Non-pigmented ciliary epithelial cell (primary cell): ENCODE results near the gene RHOC.

ENCODE experiments used
- DNase-seq: peaks from one replicate; pipeline ENCODE4 v3.0.0-alpha.2; 2010; ENCODE audit warnings: low read depth

The RHOC gene

GRCh38 chr1:112701227-112702066, 5.5 kb downstream of the RHOC start:
- no peak for DNase-seq

GRCh38 chr1:112700290-112701226, 6.4 kb downstream of the RHOC start:
- peak; percentile 92 for DNase-seq

GRCh38 chr1:112699425-112700144, 7.3 kb downstream of the RHOC start:
- no peak for DNase-seq

- DNase-seq: no peak
These were observed 8.3 kb downstream of the RHOC start for GRCh38 chr1:112698366-112699310.

GRCh38 chr1:112697781-112698201, 9.1 kb downstream of the RHOC start:
- no peak for DNase-seq

- DNase-seq: no peak
These were observed 10.2 kb downstream of the RHOC start for GRCh38 chr1:112696578-112697314.

GRCh38 chr1:112695276-112695675, 11.7 kb downstream of the RHOC start:
- DNase-seq: no peak

- no peak for DNase-seq
These were observed 12.5 kb downstream of the RHOC start for GRCh38 chr1:112694363-112694929.

- DNase-seq: no peak
These were observed 13.1 kb downstream of the RHOC start for GRCh38 chr1:112693821-112694220.

GRCh38 chr1:112692681-112693080, 14.2 kb downstream of the RHOC start:
- no peak for DNase-seq

- no peak for DNase-seq
These were observed 17.1 kb downstream of the RHOC start for GRCh38 chr1:112689842-112690237.

- no peak for DNase-seq
These were observed 17.6 kb downstream of the RHOC start for GRCh38 chr1:112689196-112689841.

- DNase-seq: no peak
These were observed 18.1 kb downstream of the RHOC start for GRCh38 chr1:112688781-112689193.

GRCh38 chr1:112687785-112688496, 19.0 kb downstream of the RHOC start:
- no peak for DNase-seq

GRCh38 chr1:112687361-112687760, 19.6 kb downstream of the RHOC start:
- DNase-seq: no peak

- no peak for DNase-seq
These were observed 20.1 kb downstream of the RHOC start for GRCh38 chr1:112686835-112687234.

GRCh38 chr1:112686417-112686816, 20.5 kb downstream of the RHOC start:
- no peak for DNase-seq

GRCh38 chr1:112685913-112686312, 21.0 kb downstream of the RHOC start:
- DNase-seq: no peak

- DNase-seq: no peak
These were observed 28.3 kb downstream of the RHOC start for GRCh38 chr1:112678605-112679004.
